HEK293 (cell line): ENCODE results near the gene PTGER1.

Experiments
- KLF1 ChIP-seq: fragments of 450-650 bp; formaldehyde crosslinking; IDR thresholded peaks from 2 replicates; pipeline ENCODE4 v1.5.1; 2016; ENCODE audit warnings: missing biosample characterization, missing genetic modification characterization
- KLF9 ChIP-seq: fragments of 450-650 bp; formaldehyde crosslinking; IDR thresholded peaks from 2 replicates; pipeline ENCODE4 v1.5.1; 2016; ENCODE audit warnings: missing biosample characterization, missing genetic modification characterization, low read depth
- SALL2 ChIP-seq: fragments of 450-650 bp; formaldehyde crosslinking; IDR thresholded peaks from 2 replicates; pipeline ENCODE4 v1.5.0; 2017; ENCODE audit warnings: missing biosample characterization, mild to moderate bottlenecking, missing genetic modification characterization, borderline replicate concordance
- SP2 ChIP-seq: fragments of 450-650 bp; formaldehyde crosslinking; IDR thresholded peaks from 2 replicates; pipeline ENCODE4 v1.5.1; 2016; ENCODE audit warnings: missing biosample characterization, missing genetic modification characterization
- ZEB2 ChIP-seq: fragments of 450-650 bp; formaldehyde crosslinking; IDR thresholded peaks from 2 replicates; pipeline ENCODE4 v1.5.1; 2016; ENCODE audit warnings: missing biosample characterization, missing genetic modification characterization
- ZFHX2 ChIP-seq: fragments of 450-650 bp; formaldehyde crosslinking; conservative IDR thresholded peaks from 2 replicates; pipeline ENCODE4 v1.5.1; 2016; ENCODE audit warnings: missing biosample characterization, missing genetic modification characterization
- ZNF121 ChIP-seq: fragments of 450-650 bp; formaldehyde crosslinking; IDR thresholded peaks from 2 replicates; pipeline ENCODE4 v1.5.1; 2016; ENCODE audit warnings: missing biosample characterization, missing genetic modification characterization
- ZNF169 ChIP-seq: fragments of 450-650 bp; formaldehyde crosslinking; IDR thresholded peaks from 2 replicates; pipeline ENCODE4 v1.5.1; 2016; ENCODE audit warnings: missing biosample characterization, missing genetic modification characterization
- ZNF214 ChIP-seq: fragments of 450-650 bp; formaldehyde crosslinking; IDR thresholded peaks from 2 replicates; pipeline ENCODE4 v1.5.1; 2017; ENCODE audit warnings: missing biosample characterization, mild to moderate bottlenecking, missing genetic modification characterization, borderline replicate concordance
- ZNF341 ChIP-seq: fragments of 450-650 bp; formaldehyde crosslinking; IDR thresholded peaks from 2 replicates; pipeline ENCODE4; 2016; ENCODE audit warnings: low read depth, missing biosample characterization, missing genetic modification characterization
- ZNF521 ChIP-seq: fragments of 450-650 bp; formaldehyde crosslinking; IDR thresholded peaks from 2 replicates; pipeline ENCODE4 v1.5.1; 2017; ENCODE audit warnings: missing biosample characterization, mild to moderate bottlenecking, missing genetic modification characterization
- ZNF571 ChIP-seq: fragments of 450-650 bp; formaldehyde crosslinking; IDR thresholded peaks from 2 replicates; pipeline ENCODE4 v1.5.0; 2017; ENCODE audit warnings: missing biosample characterization, missing genetic modification characterization
- ZNF701 ChIP-seq: fragments of 450-650 bp; formaldehyde crosslinking; IDR thresholded peaks from 2 replicates; pipeline ENCODE4 v1.5.1; 2016; ENCODE audit warnings: missing biosample characterization, missing genetic modification characterization
- ZNF707 ChIP-seq: fragments of 450-650 bp; formaldehyde crosslinking; IDR thresholded peaks from 2 replicates; pipeline ENCODE4 v1.5.1; 2016; ENCODE audit warnings: missing biosample characterization, missing genetic modification characterization
- ZSCAN30 ChIP-seq: fragments of 450-650 bp; IDR thresholded peaks from 2 replicates; pipeline ENCODE4 v1.5.1; 2018; ENCODE audit warnings: missing biosample characterization, mild to moderate bottlenecking, missing genetic modification characterization, moderate library complexity
- ZXDB ChIP-seq: fragments of 450-650 bp; formaldehyde crosslinking; IDR thresholded peaks from 2 replicates; pipeline ENCODE4 v1.5.1; 2016; ENCODE audit warnings: missing biosample characterization, missing genetic modification characterization
- TF ChIP-seq, protein P1 (sequence below): fragments of 450-650 bp; formaldehyde crosslinking; IDR thresholded peaks from 2 replicates; pipeline ENCODE4 v1.5.1; 2016; ENCODE audit warnings: missing biosample characterization, missing genetic modification characterization
- TF ChIP-seq, protein P2 (sequence below): fragments of 450-650 bp; IDR thresholded peaks from 2 replicates; pipeline ENCODE4 v1.5.1; 2018; ENCODE audit warnings: missing biosample characterization, missing genetic modification characterization
- TF ChIP-seq, protein P3 (sequence below): fragments of 450-650 bp; formaldehyde crosslinking; IDR thresholded peaks from 2 replicates; pipeline ENCODE4 v1.5.1; 2016; ENCODE audit warnings: missing biosample characterization, missing genetic modification characterization
- TF ChIP-seq, protein P4 (sequence below): fragments of 450-650 bp; formaldehyde crosslinking; IDR thresholded peaks from 2 replicates; pipeline ENCODE4 v1.5.1; 2017; ENCODE audit warnings: missing biosample characterization, missing genetic modification characterization
- TF ChIP-seq, protein P5 (sequence below): fragments of 450-650 bp; formaldehyde crosslinking; IDR thresholded peaks from 2 replicates; pipeline ENCODE4 v1.5.1; 2017; ENCODE audit warnings: missing biosample characterization, missing genetic modification characterization
- TF ChIP-seq, protein P6 (sequence below): fragments of 450-650 bp; formaldehyde crosslinking; IDR thresholded peaks from 2 replicates; pipeline ENCODE4 v1.5.1; 2016; ENCODE audit warnings: missing biosample characterization, missing genetic modification characterization, borderline replicate concordance

Gene PTGER1

DNA sequence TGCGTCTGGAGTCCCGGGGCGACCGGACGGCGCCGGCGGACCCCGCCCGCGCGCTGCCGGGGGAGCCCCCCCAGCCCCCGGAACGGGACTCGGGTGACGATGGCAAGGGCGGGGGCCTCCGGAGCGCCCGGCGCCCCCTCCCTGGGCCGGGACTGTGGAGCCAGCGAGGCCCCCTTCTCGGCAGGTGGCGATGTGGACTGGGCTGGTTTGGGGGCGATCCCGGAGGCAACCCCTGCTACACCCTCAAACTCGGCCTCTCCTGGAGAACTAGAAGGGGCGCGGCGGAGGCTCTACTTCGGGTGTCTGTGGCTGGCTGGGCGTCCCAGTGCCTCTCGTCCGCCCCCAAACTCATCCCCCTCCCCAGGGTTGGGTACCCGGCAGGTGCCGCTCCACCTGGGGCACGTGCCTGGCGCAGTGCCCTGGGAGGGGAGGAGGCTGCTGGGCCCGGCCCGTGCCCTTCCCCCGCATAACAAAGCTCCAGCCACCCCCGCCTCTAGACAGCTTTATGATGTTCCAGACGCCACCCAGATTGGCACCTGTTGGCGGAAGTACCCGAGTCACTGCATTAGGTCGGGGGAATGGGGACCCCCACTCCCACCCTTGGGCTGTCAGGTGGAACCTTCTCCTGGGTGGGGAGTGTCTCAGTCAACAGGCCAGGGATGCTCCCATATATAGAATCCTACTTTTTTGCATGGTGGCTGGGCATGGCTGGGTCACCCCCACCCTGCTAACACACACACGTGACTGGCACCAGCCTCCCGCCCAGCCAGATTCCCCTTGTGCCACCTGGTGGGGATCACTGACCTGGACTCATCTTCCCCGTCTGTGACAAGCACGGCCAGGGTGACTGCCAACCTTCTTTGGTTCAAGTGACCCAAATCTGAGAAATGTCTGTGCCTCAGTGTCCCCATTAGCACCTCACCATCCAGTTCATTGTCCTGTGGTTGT, 41.3 kb downstream of the PTGER1 start (continued):
- TF ChIP-seq ZNF701 (tag by site-specific recombination) (no peak), ZEB2 (tag by site-specific recombination) (peak; percentile 85; the same call in 1 of the 2 replicates), KLF9 (peak; percentile 31; the same call in 1 of the 2 replicates), ZSCAN30 (tag by site-specific recombination) (0 out of 2 replicates have a peak, but pooled peaks have one; percentile 13), ZNF571 (tag by site-specific recombination) (no peak), ZNF121 (no peak), ZXDB (tag by site-specific recombination) (no peak), ZNF707 (tag by site-specific recombination) (no peak), ZNF341 (tag by site-specific recombination) (peak; percentile 53), ZNF169 (tag by site-specific recombination) (no peak), ZFHX2 (peak; percentile 89), ZNF214 (tag by site-specific recombination) (no peak), KLF1 (tag by site-specific recombination) (peak; percentile 93), ZNF521 (tag by site-specific recombination) (no peak), SP2 (tag by site-specific recombination) (no peak), SALL2 (no peak)
- TF ChIP-seq, protein P1, sequence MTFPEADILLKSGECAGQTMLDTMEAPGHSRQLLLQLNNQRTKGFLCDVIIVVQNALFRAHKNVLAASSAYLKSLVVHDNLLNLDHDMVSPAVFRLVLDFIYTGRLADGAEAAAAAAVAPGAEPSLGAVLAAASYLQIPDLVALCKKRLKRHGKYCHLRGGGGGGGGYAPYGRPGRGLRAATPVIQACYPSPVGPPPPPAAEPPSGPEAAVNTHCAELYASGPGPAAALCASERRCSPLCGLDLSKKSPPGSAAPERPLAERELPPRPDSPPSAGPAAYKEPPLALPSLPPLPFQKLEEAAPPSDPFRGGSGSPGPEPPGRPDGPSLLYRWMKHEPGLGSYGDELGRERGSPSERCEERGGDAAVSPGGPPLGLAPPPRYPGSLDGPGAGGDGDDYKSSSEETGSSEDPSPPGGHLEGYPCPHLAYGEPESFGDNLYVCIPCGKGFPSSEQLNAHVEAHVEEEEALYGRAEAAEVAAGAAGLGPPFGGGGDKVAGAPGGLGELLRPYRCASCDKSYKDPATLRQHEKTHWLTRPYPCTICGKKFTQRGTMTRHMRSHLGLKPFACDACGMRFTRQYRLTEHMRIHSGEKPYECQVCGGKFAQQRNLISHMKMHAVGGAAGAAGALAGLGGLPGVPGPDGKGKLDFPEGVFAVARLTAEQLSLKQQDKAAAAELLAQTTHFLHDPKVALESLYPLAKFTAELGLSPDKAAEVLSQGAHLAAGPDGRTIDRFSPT (tag by site-specific recombination), result peak; percentile 92
- TF ChIP-seq, protein P2, sequence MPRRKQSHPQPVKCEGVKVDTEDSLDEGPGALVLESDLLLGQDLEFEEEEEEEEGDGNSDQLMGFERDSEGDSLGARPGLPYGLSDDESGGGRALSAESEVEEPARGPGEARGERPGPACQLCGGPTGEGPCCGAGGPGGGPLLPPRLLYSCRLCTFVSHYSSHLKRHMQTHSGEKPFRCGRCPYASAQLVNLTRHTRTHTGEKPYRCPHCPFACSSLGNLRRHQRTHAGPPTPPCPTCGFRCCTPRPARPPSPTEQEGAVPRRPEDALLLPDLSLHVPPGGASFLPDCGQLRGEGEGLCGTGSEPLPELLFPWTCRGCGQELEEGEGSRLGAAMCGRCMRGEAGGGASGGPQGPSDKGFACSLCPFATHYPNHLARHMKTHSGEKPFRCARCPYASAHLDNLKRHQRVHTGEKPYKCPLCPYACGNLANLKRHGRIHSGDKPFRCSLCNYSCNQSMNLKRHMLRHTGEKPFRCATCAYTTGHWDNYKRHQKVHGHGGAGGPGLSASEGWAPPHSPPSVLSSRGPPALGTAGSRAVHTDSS (tag by site-specific recombination), result no peak
- TF ChIP-seq, protein P3, sequence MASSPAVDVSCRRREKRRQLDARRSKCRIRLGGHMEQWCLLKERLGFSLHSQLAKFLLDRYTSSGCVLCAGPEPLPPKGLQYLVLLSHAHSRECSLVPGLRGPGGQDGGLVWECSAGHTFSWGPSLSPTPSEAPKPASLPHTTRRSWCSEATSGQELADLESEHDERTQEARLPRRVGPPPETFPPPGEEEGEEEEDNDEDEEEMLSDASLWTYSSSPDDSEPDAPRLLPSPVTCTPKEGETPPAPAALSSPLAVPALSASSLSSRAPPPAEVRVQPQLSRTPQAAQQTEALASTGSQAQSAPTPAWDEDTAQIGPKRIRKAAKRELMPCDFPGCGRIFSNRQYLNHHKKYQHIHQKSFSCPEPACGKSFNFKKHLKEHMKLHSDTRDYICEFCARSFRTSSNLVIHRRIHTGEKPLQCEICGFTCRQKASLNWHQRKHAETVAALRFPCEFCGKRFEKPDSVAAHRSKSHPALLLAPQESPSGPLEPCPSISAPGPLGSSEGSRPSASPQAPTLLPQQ, result peak; percentile 69
- TF ChIP-seq, protein P4, sequence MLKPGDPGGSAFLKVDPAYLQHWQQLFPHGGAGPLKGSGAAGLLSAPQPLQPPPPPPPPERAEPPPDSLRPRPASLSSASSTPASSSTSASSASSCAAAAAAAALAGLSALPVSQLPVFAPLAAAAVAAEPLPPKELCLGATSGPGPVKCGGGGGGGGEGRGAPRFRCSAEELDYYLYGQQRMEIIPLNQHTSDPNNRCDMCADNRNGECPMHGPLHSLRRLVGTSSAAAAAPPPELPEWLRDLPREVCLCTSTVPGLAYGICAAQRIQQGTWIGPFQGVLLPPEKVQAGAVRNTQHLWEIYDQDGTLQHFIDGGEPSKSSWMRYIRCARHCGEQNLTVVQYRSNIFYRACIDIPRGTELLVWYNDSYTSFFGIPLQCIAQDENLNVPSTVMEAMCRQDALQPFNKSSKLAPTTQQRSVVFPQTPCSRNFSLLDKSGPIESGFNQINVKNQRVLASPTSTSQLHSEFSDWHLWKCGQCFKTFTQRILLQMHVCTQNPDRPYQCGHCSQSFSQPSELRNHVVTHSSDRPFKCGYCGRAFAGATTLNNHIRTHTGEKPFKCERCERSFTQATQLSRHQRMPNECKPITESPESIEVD, result no peak
- TF ChIP-seq, protein P5, sequence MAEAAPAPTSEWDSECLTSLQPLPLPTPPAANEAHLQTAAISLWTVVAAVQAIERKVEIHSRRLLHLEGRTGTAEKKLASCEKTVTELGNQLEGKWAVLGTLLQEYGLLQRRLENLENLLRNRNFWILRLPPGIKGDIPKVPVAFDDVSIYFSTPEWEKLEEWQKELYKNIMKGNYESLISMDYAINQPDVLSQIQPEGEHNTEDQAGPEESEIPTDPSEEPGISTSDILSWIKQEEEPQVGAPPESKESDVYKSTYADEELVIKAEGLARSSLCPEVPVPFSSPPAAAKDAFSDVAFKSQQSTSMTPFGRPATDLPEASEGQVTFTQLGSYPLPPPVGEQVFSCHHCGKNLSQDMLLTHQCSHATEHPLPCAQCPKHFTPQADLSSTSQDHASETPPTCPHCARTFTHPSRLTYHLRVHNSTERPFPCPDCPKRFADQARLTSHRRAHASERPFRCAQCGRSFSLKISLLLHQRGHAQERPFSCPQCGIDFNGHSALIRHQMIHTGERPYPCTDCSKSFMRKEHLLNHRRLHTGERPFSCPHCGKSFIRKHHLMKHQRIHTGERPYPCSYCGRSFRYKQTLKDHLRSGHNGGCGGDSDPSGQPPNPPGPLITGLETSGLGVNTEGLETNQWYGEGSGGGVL (tag by site-specific recombination), result peak; percentile 78
- TF ChIP-seq, protein P6, sequence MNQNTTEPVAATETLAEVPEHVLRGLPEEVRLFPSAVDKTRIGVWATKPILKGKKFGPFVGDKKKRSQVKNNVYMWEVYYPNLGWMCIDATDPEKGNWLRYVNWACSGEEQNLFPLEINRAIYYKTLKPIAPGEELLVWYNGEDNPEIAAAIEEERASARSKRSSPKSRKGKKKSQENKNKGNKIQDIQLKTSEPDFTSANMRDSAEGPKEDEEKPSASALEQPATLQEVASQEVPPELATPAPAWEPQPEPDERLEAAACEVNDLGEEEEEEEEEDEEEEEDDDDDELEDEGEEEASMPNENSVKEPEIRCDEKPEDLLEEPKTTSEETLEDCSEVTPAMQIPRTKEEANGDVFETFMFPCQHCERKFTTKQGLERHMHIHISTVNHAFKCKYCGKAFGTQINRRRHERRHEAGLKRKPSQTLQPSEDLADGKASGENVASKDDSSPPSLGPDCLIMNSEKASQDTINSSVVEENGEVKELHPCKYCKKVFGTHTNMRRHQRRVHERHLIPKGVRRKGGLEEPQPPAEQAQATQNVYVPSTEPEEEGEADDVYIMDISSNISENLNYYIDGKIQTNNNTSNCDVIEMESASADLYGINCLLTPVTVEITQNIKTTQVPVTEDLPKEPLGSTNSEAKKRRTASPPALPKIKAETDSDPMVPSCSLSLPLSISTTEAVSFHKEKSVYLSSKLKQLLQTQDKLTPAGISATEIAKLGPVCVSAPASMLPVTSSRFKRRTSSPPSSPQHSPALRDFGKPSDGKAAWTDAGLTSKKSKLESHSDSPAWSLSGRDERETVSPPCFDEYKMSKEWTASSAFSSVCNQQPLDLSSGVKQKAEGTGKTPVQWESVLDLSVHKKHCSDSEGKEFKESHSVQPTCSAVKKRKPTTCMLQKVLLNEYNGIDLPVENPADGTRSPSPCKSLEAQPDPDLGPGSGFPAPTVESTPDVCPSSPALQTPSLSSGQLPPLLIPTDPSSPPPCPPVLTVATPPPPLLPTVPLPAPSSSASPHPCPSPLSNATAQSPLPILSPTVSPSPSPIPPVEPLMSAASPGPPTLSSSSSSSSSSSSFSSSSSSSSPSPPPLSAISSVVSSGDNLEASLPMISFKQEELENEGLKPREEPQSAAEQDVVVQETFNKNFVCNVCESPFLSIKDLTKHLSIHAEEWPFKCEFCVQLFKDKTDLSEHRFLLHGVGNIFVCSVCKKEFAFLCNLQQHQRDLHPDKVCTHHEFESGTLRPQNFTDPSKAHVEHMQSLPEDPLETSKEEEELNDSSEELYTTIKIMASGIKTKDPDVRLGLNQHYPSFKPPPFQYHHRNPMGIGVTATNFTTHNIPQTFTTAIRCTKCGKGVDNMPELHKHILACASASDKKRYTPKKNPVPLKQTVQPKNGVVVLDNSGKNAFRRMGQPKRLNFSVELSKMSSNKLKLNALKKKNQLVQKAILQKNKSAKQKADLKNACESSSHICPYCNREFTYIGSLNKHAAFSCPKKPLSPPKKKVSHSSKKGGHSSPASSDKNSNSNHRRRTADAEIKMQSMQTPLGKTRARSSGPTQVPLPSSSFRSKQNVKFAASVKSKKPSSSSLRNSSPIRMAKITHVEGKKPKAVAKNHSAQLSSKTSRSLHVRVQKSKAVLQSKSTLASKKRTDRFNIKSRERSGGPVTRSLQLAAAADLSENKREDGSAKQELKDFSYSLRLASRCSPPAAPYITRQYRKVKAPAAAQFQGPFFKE (tag by site-specific recombination), result no peak
